ENCODE data around the gene EGFL8. TPM values are rescaled to one million over a fixed set of nuclear protein-coding genes. Genes with fewer than 3 reads are reported as not detected.

Gene EGFL8
- total and polyA plus RNA-seq, 9 of the 15 experiments (the other 6 are each of a cell fraction or from before 2014, with no cell fraction given): 2.2 to 47.4 (median 14.2) TPM

DNA sequence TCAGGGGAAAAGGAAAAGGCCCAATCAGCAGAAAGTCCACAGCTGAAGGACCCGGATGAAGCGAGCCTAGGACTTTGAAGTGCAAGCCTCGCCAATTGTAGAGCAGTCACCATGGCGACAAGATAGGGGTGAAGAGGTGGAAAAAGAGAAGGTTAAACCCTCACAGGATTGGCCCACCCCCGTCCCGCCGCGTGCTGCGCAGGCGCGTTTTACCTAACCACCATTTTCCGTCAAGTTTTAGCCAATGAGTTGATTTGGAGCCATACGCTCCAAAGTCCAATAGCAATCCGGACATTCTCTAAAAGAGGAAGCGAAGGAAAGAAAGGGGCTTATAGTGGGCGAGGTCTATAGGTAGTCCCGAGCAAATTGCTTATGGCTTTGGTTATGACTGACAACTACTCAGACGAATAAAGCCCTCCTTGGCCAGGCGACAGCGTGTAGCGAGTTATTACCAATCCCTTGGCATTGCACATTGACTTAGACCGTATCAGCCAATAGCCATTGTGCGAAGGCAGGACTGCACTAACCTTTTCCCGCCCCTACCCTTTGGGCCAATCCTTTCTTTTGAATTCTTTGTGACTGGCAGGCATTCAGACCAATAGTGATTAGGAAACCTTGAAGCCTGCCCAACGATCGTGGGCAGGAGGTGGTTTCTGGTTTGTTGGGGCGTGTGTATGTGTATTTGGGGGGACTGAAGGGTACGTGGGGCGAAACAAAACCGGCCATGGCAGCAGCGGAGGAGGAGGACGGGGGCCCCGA, 13.6 kb downstream of the EGFL8 start, which contains the start of gene RNF5 (continued):
- TF ChIP-seq, protein P1, sequence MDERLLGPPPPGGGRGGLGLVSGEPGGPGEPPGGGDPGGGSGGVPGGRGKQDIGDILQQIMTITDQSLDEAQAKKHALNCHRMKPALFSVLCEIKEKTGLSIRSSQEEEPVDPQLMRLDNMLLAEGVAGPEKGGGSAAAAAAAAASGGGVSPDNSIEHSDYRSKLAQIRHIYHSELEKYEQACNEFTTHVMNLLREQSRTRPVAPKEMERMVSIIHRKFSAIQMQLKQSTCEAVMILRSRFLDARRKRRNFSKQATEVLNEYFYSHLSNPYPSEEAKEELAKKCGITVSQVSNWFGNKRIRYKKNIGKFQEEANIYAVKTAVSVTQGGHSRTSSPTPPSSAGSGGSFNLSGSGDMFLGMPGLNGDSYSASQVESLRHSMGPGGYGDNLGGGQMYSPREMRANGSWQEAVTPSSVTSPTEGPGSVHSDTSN (CRISPR knock-in tag; IDR thresholded peaks at IDR 0.05; ENCODE audit: low read depth): peak; percentile 97
- TF ChIP-seq, protein P1 (tag; conservative IDR thresholded peaks at IDR 0.05; ENCODE audit: low read depth): no peak
- TF ChIP-seq HSF4 (CRISPR knock-in tag; IDR thresholded peaks at IDR 0.05; ENCODE audit: borderline replicate concordance): no peak
- TF ChIP-seq, protein P2, sequence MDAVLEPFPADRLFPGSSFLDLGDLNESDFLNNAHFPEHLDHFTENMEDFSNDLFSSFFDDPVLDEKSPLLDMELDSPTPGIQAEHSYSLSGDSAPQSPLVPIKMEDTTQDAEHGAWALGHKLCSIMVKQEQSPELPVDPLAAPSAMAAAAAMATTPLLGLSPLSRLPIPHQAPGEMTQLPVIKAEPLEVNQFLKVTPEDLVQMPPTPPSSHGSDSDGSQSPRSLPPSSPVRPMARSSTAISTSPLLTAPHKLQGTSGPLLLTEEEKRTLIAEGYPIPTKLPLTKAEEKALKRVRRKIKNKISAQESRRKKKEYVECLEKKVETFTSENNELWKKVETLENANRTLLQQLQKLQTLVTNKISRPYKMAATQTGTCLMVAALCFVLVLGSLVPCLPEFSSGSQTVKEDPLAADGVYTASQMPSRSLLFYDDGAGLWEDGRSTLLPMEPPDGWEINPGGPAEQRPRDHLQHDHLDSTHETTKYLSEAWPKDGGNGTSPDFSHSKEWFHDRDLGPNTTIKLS (IDR thresholded peaks at IDR 0.05; ENCODE audit: borderline replicate concordance, low read depth): 0 out of 2 replicates have a peak, but pooled peaks have one; percentile 35
- no peak for TF ChIP-seq HNRNPL (IDR thresholded peaks at IDR 0.05; ENCODE audit: low read depth, low read length)
- TF ChIP-seq ZSCAN29 (IDR thresholded peaks at IDR 0.05): no peak
- no peak for TF ChIP-seq KDM5B (IDR thresholded peaks at IDR 0.05; ENCODE audit: insufficient replicate concordance, low read depth, low read length)
- TF ChIP-seq ZKSCAN1 (IDR thresholded peaks at IDR 0.05; ENCODE audit: low read depth, low read length): no peak
- TF ChIP-seq KLF16 (IDR thresholded peaks at IDR 0.05): no peak
- TF ChIP-seq, protein P3, sequence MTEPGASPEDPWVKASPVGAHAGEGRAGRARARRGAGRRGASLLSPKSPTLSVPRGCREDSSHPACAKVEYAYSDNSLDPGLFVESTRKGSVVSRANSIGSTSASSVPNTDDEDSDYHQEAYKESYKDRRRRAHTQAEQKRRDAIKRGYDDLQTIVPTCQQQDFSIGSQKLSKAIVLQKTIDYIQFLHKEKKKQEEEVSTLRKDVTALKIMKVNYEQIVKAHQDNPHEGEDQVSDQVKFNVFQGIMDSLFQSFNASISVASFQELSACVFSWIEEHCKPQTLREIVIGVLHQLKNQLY (CRISPR knock-in tag; conservative IDR thresholded peaks at IDR 0.05): no peak
- TF ChIP-seq, protein P4, sequence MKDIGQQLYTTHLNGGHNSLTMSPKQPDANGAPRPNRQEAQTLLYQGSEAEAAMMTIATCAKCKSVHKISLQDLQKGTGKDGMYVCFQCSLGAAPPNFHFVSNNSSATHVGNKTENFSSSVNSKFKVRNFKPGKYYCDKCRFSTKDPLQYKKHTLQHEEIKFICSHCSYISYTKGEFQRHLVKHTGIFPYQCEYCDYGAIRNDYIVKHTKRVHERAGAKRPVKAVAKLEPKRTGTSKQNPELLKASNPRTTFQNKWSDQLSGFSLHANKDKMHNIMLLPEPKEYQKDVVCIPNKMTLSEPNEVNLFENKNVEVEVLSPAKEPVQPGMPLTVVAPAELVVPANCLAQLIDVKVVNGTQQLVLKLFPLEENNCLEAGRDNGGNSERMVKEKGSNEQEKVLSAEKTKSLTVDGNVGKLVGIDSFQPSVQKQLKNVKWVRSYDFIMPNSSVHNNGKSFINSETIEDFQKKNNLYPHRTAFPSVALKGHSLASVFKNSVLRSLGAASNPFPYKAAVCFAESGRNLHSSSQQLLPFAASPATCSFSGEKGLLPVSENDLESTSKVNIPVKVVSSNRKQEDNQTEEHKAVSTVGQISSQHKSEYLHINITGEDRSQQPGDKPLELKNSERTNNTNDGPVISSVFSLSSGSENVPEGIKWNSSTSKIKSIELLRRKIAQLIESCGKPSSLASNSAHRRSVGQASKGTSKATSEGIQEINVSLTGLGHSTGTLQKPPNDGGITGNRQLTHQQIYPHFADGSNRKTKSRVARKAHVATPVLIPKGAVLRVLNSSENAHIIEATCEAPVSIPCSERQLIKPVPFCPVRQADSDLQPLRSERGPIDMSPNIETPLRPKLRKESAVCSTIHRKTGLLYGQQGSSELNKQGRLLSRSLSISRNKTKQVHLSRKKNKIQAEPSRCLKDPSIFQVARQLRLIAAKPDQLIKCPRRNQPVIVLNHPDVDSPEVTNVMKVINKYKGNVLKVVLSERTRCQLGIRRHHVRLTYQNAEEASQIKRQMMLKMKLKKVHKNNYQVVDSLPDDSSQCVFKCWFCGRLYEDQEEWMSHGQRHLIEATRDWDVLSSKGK (CRISPR knock-in tag; IDR thresholded peaks at IDR 0.05): no peak
- TF ChIP-seq ZNF143 (CRISPR knock-in tag; IDR thresholded peaks at IDR 0.05): no peak
- no peak for TF ChIP-seq MTF1 (CRISPR knock-in tag; IDR thresholded peaks at IDR 0.05; ENCODE audit: borderline replicate concordance)
- TF ChIP-seq PHF8 (IDR thresholded peaks at IDR 0.05; ENCODE audit: borderline replicate concordance, low read length): peak; percentile 62; the same call in 1 of the 2 replicates
- no peak for TF ChIP-seq NFRKB (IDR thresholded peaks at IDR 0.05; ENCODE audit: low read depth)
- no peak for TF ChIP-seq ILF3 (IDR thresholded peaks at IDR 0.05; ENCODE audit: borderline replicate concordance)
- peak; percentile 73 for TF ChIP-seq MEIS2 (IDR thresholded peaks at IDR 0.05; ENCODE audit: partially characterized antibody)

All from K562 (cell line).